HG02840 (cell line): Measurements from ENCODE around the gene EPG5.

Source experiments
- ATAC-seq: cut with Tn5 transposase; IDR thresholded peaks from one replicate; pipeline ENCODE4 v1.9.1; 2021; ENCODE audit warnings: mild to moderate bottlenecking, moderate library complexity, moderate number of reproducible peaks; ENCODE audit not compliant: unreplicated experiment, low FRiP score

Gene EPG5

DNA sequence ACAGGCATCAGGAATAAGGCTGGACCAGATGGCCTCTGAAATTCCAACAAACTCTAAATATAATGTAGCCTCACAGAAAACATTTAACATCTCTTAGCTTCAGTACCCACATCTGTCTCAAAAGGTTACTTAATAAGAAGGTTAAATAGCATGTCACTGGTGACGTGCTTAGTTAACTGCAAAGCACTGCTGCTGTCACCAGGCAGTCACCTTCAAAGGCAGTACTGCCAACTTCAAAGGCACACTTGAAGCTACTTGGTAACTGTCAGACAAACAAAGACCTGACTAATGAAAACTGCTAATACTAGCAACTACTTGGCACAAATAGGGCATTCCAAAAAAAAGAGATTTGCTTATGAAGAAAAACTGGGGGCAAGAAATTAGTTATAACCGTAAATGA lies 36.2 kb downstream of the EPG5 start:
- no peak for ATAC-seq

DNA sequence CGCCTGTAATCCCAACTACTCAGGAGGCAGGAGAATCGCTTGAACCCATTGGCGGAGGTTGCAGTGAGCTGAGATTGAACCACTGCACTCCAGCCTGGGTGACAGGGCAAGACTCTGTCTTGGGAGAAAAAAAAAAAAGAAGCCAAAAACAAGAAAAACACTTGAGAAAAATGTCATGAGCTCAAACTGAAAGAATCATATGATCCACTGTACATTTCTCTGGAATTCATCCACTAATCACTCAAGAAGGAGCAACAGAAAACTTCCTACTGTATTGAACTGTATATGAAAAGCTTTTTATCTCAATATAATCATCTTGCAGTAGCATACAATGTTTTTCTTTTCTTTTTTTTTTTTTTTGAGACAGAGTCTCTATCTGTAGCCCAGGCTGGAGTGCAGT lies 40.4 kb downstream of the EPG5 start:
- ATAC-seq, result no peak

DNA sequence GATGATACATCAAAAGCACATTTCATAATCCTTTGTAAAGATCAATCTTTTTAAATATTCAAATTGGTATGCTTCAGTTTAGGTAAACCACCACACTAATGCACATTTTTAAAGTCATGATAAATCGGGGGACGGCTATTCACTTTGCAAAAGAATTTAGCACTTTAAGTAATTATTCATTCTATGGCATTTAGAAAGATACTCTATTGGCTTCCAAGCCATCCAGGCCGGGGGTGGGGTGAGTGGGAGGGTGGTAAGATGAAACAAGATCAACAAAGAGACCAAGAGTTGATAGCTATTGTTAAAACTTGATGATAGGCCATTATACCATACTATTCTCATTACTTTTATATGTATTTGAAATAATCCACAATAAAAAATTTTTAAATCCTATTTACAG lies 41.0 kb downstream of the EPG5 start:
- ATAC-seq, result no peak

DNA sequence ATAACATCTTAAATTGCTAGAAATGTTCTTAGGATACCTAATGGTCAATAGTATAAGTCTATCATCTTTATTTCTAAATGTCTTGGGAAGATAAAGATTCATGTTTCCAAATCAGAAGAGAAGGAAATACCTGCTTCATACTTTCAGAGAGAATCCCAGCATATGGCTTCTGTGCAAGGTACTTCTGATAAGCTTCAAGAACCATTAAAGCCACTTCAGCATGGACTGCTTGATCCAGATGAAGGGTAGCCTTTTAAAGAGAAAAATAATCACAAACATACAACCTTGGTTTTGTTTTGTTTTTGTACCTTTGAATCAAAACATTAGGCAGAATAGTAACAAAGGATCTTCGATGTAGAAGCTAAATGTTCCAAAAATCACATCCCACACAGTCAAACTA lies 44.0 kb downstream of the EPG5 start:
- no peak for ATAC-seq

DNA sequence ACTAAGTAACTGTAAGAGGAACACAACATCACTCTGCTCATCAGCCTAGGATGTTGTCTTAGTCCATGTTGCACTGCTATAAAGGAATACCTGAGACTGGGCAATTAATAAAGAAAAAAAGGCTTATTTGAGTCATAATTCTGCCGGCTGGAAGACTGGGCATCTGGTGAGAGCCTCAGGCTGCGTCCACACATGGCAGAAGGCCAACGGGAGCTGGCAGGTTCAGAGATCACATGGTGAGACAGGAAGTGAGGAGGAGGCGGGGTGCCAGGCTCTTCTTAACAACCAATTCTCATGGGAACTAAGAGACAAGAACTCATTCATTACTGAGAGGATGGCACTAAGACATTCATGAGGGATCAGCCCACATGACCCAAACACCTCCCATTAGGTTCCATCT lies 46.8 kb downstream of the EPG5 start:
- ATAC-seq, result no peak

DNA sequence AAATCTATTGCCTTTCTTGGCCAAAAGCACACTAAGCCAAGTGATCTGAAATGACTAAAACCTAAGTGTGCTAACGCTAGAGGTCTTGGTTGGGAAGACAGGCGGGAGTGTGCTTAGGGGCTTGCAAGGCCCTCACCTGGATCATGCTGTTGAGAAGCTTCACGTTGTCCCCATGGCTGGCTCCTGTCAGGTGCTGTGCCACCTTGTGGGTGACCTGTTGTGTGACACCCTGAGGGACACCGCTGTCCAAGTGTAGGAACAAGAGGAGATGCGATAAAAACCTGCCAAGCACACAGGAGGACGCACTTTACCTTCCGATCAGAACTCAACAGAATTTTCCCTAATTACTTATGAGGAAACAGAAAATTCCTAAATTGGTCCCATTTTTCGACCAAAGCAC lies 50.8 kb downstream of the EPG5 start:
- no peak for ATAC-seq

DNA sequence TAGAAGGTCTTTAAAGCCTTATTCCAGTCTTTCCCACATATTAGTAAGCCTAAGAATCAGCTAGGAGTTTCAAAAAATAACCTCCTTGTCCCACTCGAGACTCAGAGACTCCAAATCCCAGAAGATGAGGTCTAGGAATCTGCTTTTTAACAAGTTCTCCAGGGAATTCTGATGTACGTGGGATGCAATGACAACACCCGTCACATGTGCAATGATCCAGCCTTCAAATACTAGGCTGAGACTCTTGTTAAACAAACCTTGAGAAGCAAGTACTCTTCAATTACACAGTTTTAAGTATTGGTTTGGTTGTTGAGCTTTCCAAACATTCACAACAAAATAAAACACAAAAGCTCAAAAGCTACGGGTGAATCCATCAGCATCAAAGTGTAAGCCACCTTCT lies 53.9 kb downstream of the EPG5 start:
- ATAC-seq, result no peak

DNA sequence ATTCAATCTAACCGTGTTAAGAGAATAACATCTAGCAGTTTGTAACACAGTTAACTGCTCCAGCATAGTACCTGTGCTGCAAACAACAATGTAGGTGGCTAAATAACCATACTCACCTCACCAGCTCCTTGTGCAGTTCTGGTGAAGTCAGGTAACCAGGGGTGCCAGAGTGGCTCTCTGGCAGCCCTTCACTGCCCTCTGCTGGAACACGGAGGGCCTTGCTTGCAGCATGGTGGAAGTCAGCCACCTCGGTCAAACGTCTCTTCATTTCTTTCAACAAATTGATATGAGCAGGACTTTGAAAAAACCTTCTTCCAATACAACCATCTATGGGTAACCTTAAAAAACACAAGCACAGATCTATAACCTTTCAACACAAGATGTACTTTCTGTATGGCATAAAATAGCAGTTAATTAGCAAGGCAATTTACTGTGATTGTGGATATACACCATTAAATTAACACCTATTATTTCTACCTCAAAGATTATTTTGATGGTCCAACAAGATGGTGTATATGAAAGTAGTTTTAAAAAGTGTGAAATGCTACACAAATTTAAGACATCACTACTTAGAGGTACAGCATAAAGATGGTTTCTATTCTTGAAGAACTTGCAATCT lies 56.6 kb downstream of the EPG5 start:
- ATAC-seq, result no peak

DNA sequence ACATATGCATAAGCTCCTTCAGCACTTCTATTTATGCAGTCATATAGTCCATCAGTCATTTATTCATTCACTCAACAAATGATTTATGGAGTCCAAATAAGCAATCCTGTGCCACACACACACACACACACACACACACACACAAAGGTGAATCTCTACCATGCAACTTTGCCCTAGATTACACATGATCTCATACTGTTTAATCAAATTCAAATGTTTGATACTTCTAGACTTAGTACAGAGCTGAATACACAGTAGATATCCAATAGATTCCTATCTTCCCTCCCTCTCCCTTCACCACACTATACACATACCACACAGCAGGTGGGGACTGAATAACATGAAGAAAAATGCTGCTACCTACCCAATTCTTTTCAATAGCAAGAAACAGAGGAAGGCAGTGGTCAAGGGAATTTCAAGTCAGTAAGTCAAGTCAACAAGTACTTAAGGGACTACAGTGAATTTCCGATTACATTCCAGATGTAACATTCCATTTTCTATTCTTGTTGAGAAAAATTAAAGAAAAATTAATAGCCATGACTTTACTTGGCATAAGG lies 65.4 kb downstream of the EPG5 start:
- ATAC-seq, result no peak

DNA sequence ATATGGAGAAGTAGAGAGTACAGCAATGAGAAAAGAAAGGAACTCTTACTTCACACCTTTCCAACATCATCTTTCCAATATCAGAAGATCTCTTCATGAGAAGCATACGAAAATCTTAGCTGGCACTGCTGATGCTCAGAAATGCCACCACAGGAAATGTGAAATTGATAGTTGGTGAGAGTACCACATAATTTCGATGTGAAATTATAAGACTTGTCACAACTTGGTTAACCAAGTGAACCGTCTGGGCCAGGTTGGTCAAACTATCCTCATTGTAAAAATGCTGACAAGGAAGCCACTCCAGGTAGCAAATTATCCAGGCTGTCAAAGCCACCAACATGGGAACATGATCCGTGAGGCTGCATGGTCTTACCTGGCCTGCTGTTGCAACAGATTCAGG lies 66.5 kb downstream of the EPG5 start:
- no peak for ATAC-seq

DNA sequence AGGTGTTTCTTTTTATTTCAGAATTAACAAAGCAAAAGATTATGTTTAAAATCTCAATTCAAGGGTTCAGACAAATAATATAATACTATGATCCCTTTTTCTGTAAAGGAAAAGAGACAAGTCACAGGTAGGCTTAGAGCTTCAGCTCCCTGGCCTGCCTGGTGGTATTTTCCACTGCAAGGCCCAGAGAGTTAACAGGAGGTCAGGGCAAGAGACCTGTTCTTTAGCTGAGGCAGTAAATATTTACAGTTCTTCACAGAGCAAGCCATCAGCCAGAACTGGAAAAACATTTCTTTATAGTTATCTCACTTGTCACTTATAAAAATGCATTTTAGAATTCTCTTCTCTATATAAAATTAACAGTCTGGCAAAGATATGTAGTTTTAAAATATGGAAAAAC lies 70.1 kb downstream of the EPG5 start:
- no peak for ATAC-seq

DNA sequence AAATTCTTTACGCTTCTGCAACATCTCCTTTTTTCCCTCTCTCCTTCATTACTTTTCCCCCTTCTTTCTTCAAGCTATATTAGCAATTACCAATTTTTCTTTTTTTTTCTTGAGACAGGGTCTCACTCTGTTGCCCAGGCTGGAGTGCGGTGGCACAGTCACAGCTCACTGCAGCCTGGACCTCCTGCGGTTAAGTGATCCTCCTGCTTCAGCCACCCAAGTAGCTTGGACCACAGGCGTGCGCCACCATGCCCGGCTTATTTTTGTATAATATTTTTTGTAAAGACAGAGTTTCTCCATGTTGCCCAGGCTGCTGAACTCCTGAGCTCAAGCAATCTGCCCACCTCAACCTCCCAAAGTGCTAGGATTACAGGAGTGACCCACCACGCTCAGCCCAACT lies 70.7 kb downstream of the EPG5 start:
- ATAC-seq, result no peak

DNA sequence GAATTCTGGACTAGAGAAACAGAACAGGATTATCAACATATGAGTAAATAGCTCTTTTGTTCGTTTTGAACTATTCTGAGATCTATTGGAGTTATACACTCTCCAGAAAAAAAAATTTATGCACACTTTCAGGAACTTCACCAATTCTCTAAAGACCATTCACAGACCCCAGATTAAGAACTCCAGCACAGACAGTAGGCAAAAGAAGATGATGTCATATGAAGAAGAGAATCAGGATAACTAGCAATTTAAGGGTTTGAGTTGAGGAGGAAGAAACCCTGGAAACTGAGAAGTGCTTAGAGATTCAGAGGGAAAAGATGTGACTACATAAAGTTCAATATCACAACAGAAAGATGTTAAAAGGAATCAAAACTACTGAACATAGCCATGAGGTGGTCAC lies 71.8 kb downstream of the EPG5 start:
- ATAC-seq, result no peak

DNA sequence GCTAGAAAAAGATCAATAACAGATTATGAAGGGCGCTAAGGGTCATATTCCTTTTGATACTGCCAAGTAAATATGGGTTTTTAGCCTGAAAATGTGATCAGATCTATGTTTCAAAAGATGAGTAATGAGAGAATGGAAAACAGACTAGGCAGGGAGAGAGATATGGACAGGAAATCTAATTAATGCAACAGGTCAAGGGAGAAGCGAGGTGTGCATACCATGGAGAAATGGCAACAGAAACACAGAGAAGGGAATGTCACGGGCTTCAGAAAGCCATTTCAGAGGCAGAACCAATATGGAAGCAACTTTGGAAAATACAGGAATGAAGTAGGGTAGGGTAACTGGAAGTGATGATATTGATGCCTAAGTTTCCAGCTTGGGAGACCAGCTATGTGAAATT lies 72.3 kb downstream of the EPG5 start:
- no peak for ATAC-seq

DNA sequence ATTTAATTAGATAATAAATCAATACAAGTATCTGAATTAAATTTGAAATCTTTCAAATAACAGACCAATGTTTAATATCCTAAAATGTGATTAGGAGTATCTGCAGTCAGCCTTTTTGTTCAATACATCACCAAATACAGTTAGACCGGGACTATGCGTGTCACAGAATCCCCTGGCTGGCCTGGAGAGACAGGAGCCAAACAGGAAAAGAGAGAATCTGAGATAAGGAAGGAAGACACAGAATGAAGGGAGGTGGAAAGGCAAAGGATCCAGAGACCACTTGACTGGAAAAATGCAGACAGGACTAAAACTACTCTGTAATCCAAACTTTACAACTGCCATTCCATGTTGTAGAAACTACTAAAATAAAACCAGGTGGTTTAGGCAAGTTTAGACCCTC lies 75.3 kb downstream of the EPG5 start:
- no peak for ATAC-seq

DNA sequence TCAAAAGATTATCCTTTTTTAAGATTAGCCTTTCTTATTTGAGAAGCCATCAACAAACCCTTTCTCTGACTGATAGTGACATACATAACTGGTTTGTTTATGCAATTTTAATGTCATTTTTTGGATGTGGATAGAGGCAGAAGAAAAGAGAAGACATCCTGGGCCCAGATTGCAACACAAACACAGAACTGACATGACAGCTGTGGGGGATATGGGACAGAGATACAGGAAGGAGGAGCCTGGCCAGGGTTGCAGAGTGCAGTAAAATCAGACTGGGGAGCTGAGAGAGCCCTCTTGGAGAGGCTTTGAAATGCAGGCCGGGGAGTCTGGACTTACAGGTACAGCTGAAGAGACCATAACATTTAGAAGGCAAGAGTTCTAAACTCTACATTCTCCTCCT lies 76.5 kb downstream of the EPG5 start:
- ATAC-seq, result no peak

DNA sequence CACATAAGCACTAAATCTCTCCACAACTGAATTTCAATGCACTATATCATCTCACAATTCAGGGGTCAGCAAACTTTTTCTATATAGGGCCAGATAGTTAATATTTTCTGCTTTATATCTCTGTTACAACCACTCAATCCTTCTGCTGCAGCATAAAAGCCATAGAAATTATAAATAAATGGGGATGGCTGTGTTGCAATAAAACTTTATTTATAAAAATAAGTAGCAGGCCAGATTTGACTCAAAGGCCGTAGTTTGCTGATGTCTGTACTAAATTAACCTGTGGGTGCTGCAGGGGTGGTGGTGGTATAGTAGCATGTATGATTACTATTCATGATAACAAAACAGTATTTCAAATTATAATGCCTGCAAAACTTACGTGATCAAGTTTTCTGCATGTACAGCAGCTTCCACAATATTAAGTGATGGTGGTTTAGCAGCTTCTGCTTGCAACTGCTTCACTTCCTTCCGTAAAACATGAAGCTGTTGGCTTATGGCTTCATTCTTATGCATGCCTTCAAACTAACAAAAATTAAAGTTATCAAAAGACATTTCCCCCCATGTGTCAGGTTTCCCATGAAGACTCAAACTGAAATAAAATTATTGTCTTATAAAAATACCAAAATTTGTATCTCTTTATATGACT lies 77.6 kb downstream of the EPG5 start:
- no peak for ATAC-seq

DNA sequence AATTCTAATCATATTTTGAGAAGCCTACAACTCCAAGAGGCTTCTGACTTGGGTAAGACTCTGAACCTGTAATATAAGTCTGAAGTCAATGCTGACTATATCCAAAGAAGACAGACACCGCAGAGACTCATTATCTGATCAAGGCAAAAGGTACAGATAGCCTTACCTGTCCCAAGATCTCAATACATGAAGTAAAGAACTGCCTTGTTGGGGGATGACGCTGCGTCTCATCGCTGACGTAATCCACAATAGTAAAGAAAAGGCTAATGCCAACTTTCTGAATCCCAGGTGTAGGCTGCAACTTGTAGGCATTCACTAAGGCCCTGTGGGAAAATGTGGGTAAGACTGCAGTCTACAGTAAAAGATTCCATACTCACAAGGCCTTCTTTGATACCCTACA lies 79.5 kb downstream of the EPG5 start:
- ATAC-seq, result no peak

DNA sequence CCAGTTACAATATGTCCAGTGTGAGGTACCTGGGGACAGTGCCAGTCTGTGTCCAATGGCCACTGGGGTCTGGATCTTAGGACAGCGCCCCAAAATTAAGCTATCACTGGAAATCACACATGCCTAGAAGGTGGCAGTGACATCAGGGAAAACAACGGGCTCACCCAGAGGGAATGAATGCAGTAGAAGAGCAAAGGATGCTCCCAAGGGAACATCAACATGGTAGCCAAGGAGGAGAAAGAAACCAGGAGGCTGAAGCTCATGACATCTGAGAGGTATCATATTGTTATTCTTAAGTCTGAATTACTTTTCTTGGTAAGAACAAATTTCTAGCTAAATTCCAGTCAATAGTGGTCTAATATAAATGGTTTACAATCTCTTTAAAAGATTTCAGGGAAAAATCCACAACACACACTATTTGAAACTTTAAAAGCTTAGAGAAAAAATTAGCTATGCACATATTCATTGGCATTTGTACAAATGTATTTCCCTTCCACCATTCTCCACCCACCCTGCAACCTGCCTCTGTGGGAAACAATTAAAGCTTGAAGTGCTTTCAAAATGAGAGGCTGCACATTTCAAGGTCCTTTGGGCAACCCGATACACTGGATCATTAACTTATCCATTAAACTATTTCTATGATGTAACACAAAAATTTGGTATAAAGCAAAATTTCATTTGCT lies 86.1 kb downstream of the EPG5 start:
- no peak for ATAC-seq

DNA sequence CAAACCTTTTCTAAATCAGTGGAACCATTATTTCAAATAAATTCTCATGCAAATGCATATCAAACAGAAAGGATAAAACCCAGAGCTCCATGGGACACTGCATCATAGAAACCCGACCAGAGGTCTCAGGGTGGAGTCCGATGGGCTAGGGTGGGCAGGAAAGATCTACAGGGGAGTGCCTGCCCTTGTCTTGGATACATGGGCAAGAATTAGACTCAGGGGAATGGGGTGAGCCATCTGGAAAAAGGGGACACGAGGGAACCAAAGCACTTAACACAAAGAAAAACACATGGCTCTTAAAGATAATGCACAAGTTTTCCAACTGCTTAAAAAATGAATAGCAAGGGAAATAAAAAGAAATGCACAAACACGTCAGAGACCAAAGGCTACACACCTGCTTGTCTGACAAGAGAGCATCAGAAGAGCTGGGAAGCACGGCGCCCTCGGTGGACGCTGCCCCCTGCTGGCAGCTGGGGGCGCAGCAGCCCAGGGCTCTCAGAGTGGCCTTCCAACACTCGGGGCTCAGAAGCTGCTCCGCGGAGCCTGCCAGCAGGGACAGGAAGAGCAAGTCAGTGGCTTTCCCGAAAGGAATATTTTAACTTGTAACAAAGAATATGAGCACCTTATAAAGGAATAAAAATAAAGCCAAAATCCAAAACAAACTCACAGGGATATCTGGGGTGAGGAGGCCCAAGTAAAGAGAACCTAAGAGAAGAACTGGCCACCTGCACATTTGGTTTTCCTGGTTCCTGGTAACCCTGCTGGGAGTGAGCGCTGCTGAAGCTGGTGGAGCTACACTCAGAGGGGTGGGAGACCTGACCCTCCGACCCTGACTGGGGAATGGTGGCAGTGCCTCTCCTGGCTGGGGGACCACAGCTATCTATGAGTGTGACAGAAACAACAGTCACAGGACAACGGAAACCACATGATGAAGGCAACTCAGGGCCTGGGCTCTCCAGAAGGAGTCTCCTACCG lies 87.2 kb downstream of the EPG5 start:
- peak; percentile 55 for ATAC-seq

DNA sequence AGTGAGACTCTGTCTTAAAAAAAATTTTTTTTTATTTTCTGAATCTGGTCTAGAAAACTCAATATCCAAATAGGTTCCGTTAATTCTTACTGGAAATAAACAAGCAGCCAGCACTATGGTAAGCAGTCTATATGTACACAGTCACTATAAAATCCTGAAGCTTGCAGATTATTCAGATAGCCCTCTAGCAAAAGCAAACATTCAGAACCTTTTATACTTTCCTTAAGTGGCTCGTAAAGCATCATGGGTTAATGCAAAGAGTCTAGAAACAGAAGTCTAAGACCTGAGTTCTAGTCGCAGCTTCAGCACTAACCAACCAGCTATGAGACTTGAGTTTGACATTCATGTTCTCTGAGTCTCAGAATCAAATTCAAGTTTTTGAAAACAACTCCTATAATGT lies 89.7 kb downstream of the EPG5 start:
- no peak for ATAC-seq
